Transverse colon (tissue), 4 donors: Measurements from ENCODE around the gene CNTN4. TPM values are rescaled to one million over a fixed set of nuclear protein-coding genes. Genes with fewer than 3 reads are reported as not detected.

Experiments used
- DNase-seq: peaks from one replicate; pipeline ENCODE4 v3.0.0-alpha.2; 2019
- H3K27ac ChIP-seq, 4 donors: fragments of 200-600 bp; sonication (generic); 2 replicates each; pipeline ENCODE4 v1.5.1; 2016 to 2018; ENCODE audit warnings: inconsistent platforms in 4 of 4
- H3K27me3 ChIP-seq: fragments of 200-600 bp; sonication (generic); 2 replicates; pipeline ENCODE4 v1.5.1; 2017; ENCODE audit warnings: inconsistent platforms
- H3K36me3 ChIP-seq, 4 donors: fragments of 200-600 bp; sonication (generic); 2 replicates each; pipeline ENCODE4 v1.5.1; 2017 to 2019; ENCODE audit warnings: inconsistent platforms in 4 of 4
- H3K4me1 ChIP-seq, 4 donors: fragments of 200-600 bp; sonication (generic); 2 replicates each; pipeline ENCODE4 v1.5.1; 2017 to 2020; ENCODE audit warnings: inconsistent platforms in 4 of 4
- H3K4me3 ChIP-seq, 4 donors: fragments of 200-600 bp; sonication (generic); 1 replicate in 1 of 4; 2 replicates in 3 of 4; pipeline versions ENCODE4 v1.5.1 to v1.6.1; 2017 to 2019; ENCODE audit warnings: inconsistent platforms in 4 of 4
- H3K9me3 ChIP-seq, 2 donors: fragments of 200-600 bp; sonication (generic); 2 replicates each; pipeline ENCODE4 v1.5.1; 2017 to 2019; ENCODE audit warnings: inconsistent platforms in 2 of 2
- EP300 ChIP-seq: sonication (generic); formaldehyde crosslinking; IDR thresholded peaks from one replicate; pipeline ENCODE4 v1.6.1; 2017; ENCODE audit warnings: antibody characterized with exemption, low read depth
- POLR2A ChIP-seq: fragments of 450-650 bp; IDR thresholded peaks from one replicate; pipeline ENCODE4 v1.6.1; 2016; ENCODE audit warnings: antibody characterized with exemption, mild to moderate bottlenecking, moderate library complexity
- POLR2AphosphoS5 ChIP-seq, 3 donors: sonication (generic); formaldehyde crosslinking; IDR thresholded peaks; one replicate each; pipeline ENCODE4 v1.6.1; 2016; ENCODE audit warnings: antibody characterized with exemption in 3 of 3
- WGBS, 2 donors: methylation state at CpG; one replicate each; pipeline ENCODE4 v1.1.5; 2018; ENCODE audit warnings: low coverage in 1 of 2; 5-methylcytosine and 5-hydroxymethylcytosine counted together
- in situ Hi-C, 4 donors: fragments of 200-750 bp; cut with MboI; loops; one replicate each; pipeline versions ENCODE4 v1.15.0 to v1.15.1; 2017; ENCODE audit warnings: low sequenced_read_pairs in 3 of 4, low pct_ligation_motif_present in 1 of 4, low pct_unique_long_range_greater_than_20kb in 1 of 4
- intact Hi-C: fragments of 100-400 bp; cut with DNase I; formaldehyde crosslinking; loops from one replicate; pipeline ENCODE4 v1.15.1; 2023; ENCODE audit warnings: low total_unique reads
- total RNA-seq, 4 donors: library from RNA; depleted of rRNA; stranded (reverse); fragments of >200 nt; gene quantifications; one replicate each; pipeline ENCODE4 v1.1.0, GENCODE V29; 2016
- TF ChIP-seq, protein P1 (sequence below), 5 experiments: fragments of 200-600 bp in 3 of 5; fragments of 450-650 bp in 2 of 5; sonication (generic) in 3 of 5; IDR thresholded peaks; 1 replicate in 2 of 5; 2 replicates in 3 of 5; pipeline ENCODE4 v1.5.1; 2016 to 2017; ENCODE audit warnings: antibody characterized with exemption in 5 of 5, inconsistent platforms in 3 of 5, mild to moderate bottlenecking in 2 of 5, moderate library complexity in 1 of 5

The CNTN4 gene
- total RNA-seq, 4 donors from 2014 or later, result 17.6 to 49.0 (median 17.8) TPM

DNA sequence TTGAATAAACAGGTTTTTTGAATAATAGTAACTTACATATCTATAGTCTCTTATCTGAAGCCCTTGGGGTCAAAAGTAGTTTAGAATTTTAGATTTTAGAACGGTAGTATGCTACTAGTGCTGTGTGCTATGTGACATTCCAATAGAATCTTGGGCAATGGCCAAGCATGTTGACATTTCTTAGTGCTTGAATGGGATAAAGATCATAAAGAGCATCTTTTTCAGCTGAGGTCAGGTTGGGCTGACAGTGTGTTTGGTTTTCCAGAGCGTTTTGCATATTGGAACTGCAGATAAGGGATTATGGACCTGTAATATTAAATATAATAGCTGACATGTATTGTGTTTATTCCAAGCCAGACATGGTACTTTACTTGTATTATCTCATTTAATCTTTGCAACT is 32.1 kb downstream of the CNTN4 start:
- Histone ChIP-seq H3K4me3 (no peak overlapping the region), H3K36me3 (no peaks in the 10 kb centered on the region), H3K9me3 (no peaks in the 10 kb centered on the region), H3K4me1 (peaks cover 0 to 12% (median 5%) of the 10 kb centered on the region in 4 donors), H3K27ac (no peak overlapping the region), H3K27me3 (no peaks in the 10 kb centered on the region)
- TF ChIP-seq POLR2A (no peak), EP300 (no peak), POLR2AphosphoS5 (IDR thresholded peaks at IDR 0.05) (no peak)
- TF ChIP-seq, protein P1, sequence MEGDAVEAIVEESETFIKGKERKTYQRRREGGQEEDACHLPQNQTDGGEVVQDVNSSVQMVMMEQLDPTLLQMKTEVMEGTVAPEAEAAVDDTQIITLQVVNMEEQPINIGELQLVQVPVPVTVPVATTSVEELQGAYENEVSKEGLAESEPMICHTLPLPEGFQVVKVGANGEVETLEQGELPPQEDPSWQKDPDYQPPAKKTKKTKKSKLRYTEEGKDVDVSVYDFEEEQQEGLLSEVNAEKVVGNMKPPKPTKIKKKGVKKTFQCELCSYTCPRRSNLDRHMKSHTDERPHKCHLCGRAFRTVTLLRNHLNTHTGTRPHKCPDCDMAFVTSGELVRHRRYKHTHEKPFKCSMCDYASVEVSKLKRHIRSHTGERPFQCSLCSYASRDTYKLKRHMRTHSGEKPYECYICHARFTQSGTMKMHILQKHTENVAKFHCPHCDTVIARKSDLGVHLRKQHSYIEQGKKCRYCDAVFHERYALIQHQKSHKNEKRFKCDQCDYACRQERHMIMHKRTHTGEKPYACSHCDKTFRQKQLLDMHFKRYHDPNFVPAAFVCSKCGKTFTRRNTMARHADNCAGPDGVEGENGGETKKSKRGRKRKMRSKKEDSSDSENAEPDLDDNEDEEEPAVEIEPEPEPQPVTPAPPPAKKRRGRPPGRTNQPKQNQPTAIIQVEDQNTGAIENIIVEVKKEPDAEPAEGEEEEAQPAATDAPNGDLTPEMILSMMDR (IDR thresholded peaks at IDR 0.05), result no peak
- 51 to 57% methylated on average over 1 to 2 of the region's 2 CpGs for WGBS, 2 donors
- no peak for DNase-seq
- in situ Hi-C loops (no loop called here), intact Hi-C loops (no loop called here)

DNA sequence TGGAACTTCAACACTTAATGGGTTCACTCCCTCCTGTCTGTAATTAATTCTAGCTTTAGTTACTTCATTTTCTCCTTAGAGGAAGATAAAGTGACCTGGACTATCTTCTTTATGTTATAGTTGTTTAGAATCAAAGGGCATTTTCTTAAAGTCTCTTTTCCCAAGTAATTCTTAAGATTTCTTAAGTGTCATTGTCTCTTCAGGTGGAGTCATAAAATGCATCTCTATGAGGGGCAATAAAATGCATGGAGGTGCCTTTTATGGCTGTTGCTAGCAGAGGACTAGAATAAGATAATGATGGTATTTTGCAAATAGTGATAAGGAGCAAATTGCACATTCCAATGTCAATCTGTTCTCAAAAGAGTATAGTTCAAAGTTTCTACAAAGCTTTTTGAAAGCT is 34.5 kb downstream of the CNTN4 start:
- Histone ChIP-seq H3K36me3 (no peaks in the 10 kb centered on the region), H3K4me1 (peaks cover 0 to 18% (median 6%) of the 10 kb centered on the region in 4 donors), H3K27me3 (no peaks in the 10 kb centered on the region), H3K27ac (no peak overlapping the region), H3K4me3 (no peak overlapping the region), H3K9me3 (no peaks in the 10 kb centered on the region)
- no peak for TF ChIP-seq POLR2AphosphoS5 (IDR thresholded peaks at IDR 0.05)
- TF ChIP-seq, protein P1 (IDR thresholded peaks at IDR 0.05), result no peak
- no peak for TF ChIP-seq EP300
- TF ChIP-seq POLR2A, result no peak
- intact Hi-C loops (no loop called here), in situ Hi-C loops (no loop called here)
- DNase-seq, result no peak

DNA sequence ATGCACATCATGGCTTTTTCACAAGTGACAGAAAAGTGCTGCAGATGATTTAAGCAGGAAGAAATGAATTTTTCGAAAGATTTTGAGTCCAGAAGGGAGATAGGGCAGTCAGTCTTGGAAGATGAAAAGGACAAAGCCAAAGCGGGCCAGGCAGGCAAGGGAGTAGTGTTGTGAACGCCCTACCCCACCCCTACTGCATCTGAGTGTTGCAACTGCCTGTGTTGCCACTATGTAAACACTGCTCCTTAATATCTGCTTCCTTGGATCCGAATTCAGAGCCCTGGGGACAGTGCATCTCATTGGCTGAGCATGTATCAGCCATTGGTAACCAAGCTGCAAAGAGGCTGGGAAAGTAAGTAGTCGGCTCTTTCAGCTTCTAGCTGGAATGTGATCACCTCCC is 39.0 kb downstream of the CNTN4 start:
- WGBS, 2 donors, result 33 to 54% methylated on average over 4 to 5 of the region's 5 CpGs
- in situ Hi-C loops, result no loop called here
- intact Hi-C loops, result no loop called here
- H3K27ac ChIP-seq, result no peak overlapping the region
- no peaks in the 10 kb centered on the region for H3K9me3 ChIP-seq
- H3K27me3 ChIP-seq, result no peaks in the 10 kb centered on the region
- peaks cover 0 to 32% (median 7%) of the 10 kb centered on the region in 4 donors for H3K4me1 ChIP-seq
- H3K36me3 ChIP-seq, result no peaks in the 10 kb centered on the region
- DNase-seq, result peak; percentile 62
- TF ChIP-seq, protein P1 (IDR thresholded peaks at IDR 0.05), result no peak
- TF ChIP-seq POLR2A, result no peak
- no peak for TF ChIP-seq EP300
- no peak for TF ChIP-seq POLR2AphosphoS5 (IDR thresholded peaks at IDR 0.05)
- H3K4me3 ChIP-seq, result no peak overlapping the region

DNA sequence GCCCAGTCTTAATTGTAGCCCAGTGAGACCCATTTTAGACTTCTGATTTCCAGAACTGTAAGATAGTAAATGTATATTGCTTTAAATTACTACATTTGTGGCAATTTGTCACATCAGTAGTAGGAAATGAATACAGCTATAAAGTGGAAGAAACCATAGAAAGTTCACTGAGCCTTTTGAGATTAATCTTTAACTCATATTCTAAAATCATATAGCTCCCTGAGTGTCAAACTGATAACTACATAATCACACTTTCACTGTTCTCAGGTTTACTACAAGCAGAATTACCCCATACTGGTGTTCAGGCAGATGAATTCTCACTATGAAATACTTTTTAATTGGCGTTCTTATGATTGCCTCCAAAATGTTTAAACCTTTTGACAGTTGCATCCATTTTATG is 42.8 kb downstream of the CNTN4 start:
- TF ChIP-seq, protein P1 (IDR thresholded peaks at IDR 0.05), result no peak
- TF ChIP-seq EP300, result no peak
- TF ChIP-seq POLR2A, result no peak
- no peak for TF ChIP-seq POLR2AphosphoS5 (IDR thresholded peaks at IDR 0.05)
- DNase-seq, result no peak
- Histone ChIP-seq H3K4me3 (no peak overlapping the region), H3K27me3 (no peaks in the 10 kb centered on the region), H3K27ac (peak overlapping the region; percentile 31 to 53 (median 42)), H3K4me1 (peaks cover 0 to 26% (median 2%) of the 10 kb centered on the region in 4 donors), H3K36me3 (no peaks in the 10 kb centered on the region), H3K9me3 (no peaks in the 10 kb centered on the region)
- intact Hi-C loops, result no loop called here
- in situ Hi-C loops, result no loop called here
- 47 to 50% methylated on average over 1 of the region's 1 CpG for WGBS, 2 donors
